DND-41 (cell line): ENCODE measurements around the gene RYR3.

Experiments used
- ATAC-seq: fragments of 200-7000 bp; cut with Tn5 transposase; 3 replicates; pipeline ENCODE4 v1.9.1; 2021; ENCODE audit warnings: low read depth; ENCODE audit not compliant: insufficient read depth
- DNase-seq: peaks from one replicate; pipeline ENCODE4 v3.0.0-alpha.2; 2020
- H2AFZ ChIP-seq: 2 replicates; pipeline ENCODE4 v1.6.0; 2012; ENCODE audit warnings: low read depth, low read length
- H3K27ac ChIP-seq: 2 replicates; pipeline ENCODE4 v1.5.1; 2012; ENCODE audit warnings: low read length, inconsistent platforms
- H3K27me3 ChIP-seq: fragments of 200-600 bp; sonication (generic); 2 replicates; pipeline ENCODE4 v1.6.0; 2012; ENCODE audit warnings: low read length, mild to moderate bottlenecking, inconsistent platforms; ENCODE audit not compliant: insufficient read depth, poor library complexity
- H3K36me3 ChIP-seq: 2 replicates; pipeline ENCODE4 v1.5.1; 2012; ENCODE audit warnings: low read length, inconsistent platforms; ENCODE audit not compliant: insufficient read depth
- H3K4me1 ChIP-seq: 2 replicates; pipeline ENCODE4 v1.5.1; 2012; ENCODE audit warnings: mild to moderate bottlenecking, low read length; ENCODE audit not compliant: insufficient read depth
- H3K4me2 ChIP-seq: 2 replicates; pipeline ENCODE4 v1.6.0; 2012; ENCODE audit warnings: mild to moderate bottlenecking, moderate library complexity, low read length, inconsistent platforms; ENCODE audit not compliant: insufficient read depth
- H3K4me3 ChIP-seq, 2 experiments: fragments of 200-600 bp in 1 of 2; shearing (Covaris generic) in 1 of 2; 2 replicates each; pipeline ENCODE4 v1.5.1; 2012 to 2016; ENCODE audit warnings: inconsistent platforms in 2 of 2, low read length in 2 of 2, mild to moderate bottlenecking in 2 of 2, low read depth in 1 of 2, moderate library complexity in 1 of 2
- H3K79me2 ChIP-seq: 2 replicates; pipeline ENCODE4 v1.6.0; 2012; ENCODE audit warnings: low read length, inconsistent platforms; ENCODE audit not compliant: insufficient read depth
- H3K9ac ChIP-seq: 2 replicates; pipeline ENCODE4 v1.6.0; 2012; ENCODE audit warnings: low read depth, mild to moderate bottlenecking, inconsistent platforms, low read length, moderate library complexity
- H3K9me3 ChIP-seq: 2 replicates; pipeline ENCODE4 v1.5.1; 2012; ENCODE audit warnings: low read length, moderate library complexity, mild to moderate bottlenecking, inconsistent platforms; ENCODE audit not compliant: insufficient read depth, severe bottlenecking
- H4K20me1 ChIP-seq: 2 replicates; pipeline ENCODE4 v1.6.0; 2012; ENCODE audit warnings: low read length; ENCODE audit not compliant: insufficient read depth
- CTCF ChIP-seq: IDR thresholded peaks from 2 replicates; pipeline ENCODE4 v1.5.1; 2012; ENCODE audit warnings: borderline replicate concordance, low read length, moderate library complexity, mild to moderate bottlenecking; ENCODE audit not compliant: poor library complexity, severe bottlenecking; ENCODE audit errors: extremely low read depth
- EZH2 ChIP-seq: IDR thresholded peaks from 3 replicates; pipeline ENCODE4 v1.6.1; 2012; ENCODE audit warnings: borderline replicate concordance, low read depth, mild to moderate bottlenecking, moderate library complexity, low read length, inconsistent platforms; ENCODE audit not compliant: severe bottlenecking

RYR3 gene

DNA sequence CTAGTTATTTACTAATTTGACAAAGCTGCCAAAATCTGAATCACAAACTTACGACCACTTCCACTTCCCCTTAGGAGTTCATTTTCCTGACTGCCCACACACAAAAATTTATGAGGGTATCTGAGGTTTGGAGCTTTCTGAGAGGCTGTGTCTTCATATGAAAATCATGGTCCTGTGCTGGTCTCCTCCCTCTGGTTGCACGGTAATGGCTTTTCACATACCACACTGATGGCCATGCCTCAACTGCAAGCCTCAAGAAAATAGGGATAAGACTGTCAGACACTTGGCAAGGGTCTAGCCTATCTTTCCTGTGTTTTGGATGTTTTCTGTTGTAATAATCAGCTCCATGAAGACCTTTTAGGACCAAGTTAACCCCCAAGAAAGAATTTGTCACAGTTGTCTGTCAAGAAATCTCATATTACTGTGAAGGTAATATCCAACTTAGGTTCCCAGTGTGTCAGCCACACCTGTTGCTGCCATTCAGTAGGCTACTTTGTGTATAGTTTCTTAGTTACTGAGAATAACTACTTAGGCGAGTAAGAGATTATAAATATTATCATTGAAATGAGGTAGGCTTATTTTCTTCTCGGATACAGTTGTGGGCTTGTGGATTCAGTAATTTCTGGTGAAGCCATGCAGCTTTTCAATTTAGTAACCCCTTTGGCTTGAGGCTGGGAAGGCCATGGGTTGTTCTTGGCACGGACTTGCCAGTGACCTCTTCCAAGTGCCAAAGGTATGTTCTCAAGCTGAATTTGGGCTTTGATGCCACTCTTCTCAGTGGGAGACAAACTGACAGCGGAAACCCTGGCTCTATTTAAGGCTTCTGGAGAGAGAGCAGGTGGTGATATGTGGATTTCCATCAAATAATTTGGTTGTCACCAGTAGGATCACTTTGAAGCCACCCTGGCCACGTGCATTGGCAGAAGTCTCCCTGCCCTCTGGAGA lies 101.1 kb downstream of the RYR3 start:
- no peak overlapping the region for H3K9ac ChIP-seq
- no peak overlapping the region for H3K4me2 ChIP-seq
- no peaks in the 10 kb centered on the region for H3K36me3 ChIP-seq
- no peaks in the 10 kb centered on the region for H3K9me3 ChIP-seq
- ATAC-seq (no peak), DNase-seq (no peak)
- no peaks in the 10 kb centered on the region for H4K20me1 ChIP-seq
- H3K27ac ChIP-seq, result no peak overlapping the region
- no peaks in the 10 kb centered on the region for H3K27me3 ChIP-seq
- TF ChIP-seq CTCF (no peak), EZH2 (no peak)
- H3K79me2 ChIP-seq, result no peaks in the 10 kb centered on the region
- H3K4me3 ChIP-seq, result no peak overlapping the region
- H2AFZ ChIP-seq, result no peak overlapping the region
- H3K4me1 ChIP-seq, result no peaks in the 10 kb centered on the region

GRCh38 chr15:33419701-33420100 lies 108.9 kb downstream of the RYR3 start:
- Histone ChIP-seq H3K79me2 (no peaks in the 10 kb centered on the region), H4K20me1 (no peaks in the 10 kb centered on the region), H3K4me3 (no peak overlapping the region), H3K36me3 (no peaks in the 10 kb centered on the region), H3K9ac (no peak overlapping the region), H3K4me2 (no peak overlapping the region), H3K4me1 (no peaks in the 10 kb centered on the region), H2AFZ (no peak overlapping the region), H3K27me3 (no peaks in the 10 kb centered on the region), H3K9me3 (no peaks in the 10 kb centered on the region), H3K27ac (no peak overlapping the region)
- no peak for ATAC-seq
- TF ChIP-seq EZH2 (no peak), CTCF (no peak)
- DNase-seq, result no peak

GRCh38 chr15:33424025-33424424 lies 113.3 kb downstream of the RYR3 start:
- H3K9me3 ChIP-seq, result no peaks in the 10 kb centered on the region
- H3K79me2 ChIP-seq, result no peaks in the 10 kb centered on the region
- H4K20me1 ChIP-seq, result no peaks in the 10 kb centered on the region
- no peaks in the 10 kb centered on the region for H3K36me3 ChIP-seq
- H3K4me1 ChIP-seq, result no peaks in the 10 kb centered on the region
- H2AFZ ChIP-seq, result no peak overlapping the region
- no peak for ATAC-seq
- H3K27ac ChIP-seq, result no peak overlapping the region
- no peak for DNase-seq
- TF ChIP-seq CTCF, result no peak
- H3K4me3 ChIP-seq, result no peak overlapping the region
- H3K27me3 ChIP-seq, result no peaks in the 10 kb centered on the region
- no peak overlapping the region for H3K4me2 ChIP-seq
- no peak overlapping the region for H3K9ac ChIP-seq

DNA sequence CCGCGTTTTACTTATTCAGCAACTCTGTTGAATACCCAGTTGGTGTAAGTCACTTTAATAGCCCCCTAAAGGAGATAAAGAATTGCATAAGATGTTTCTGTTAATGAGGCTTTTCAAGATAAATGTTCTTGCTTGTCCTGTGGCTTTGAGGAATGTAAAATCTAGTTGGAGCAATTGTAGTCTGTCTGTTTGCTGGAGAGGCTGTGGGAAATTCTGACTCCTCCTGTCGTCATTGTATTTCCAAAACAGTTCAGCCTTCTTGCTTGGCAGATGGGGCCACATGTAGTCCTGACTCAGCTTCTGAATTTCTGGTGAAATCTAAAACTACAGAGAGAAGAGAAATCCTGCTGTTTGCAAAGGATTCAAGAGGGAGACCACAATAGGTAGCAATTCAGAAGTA lies 114.4 kb downstream of the RYR3 start:
- Histone ChIP-seq H3K36me3 (no peaks in the 10 kb centered on the region), H3K4me1 (no peaks in the 10 kb centered on the region), H2AFZ (no peak overlapping the region), H3K4me3 (no peak overlapping the region), H3K9ac (no peak overlapping the region), H3K4me2 (no peak overlapping the region), H3K27me3 (no peaks in the 10 kb centered on the region), H3K79me2 (no peaks in the 10 kb centered on the region), H4K20me1 (no peaks in the 10 kb centered on the region), H3K9me3 (no peaks in the 10 kb centered on the region), H3K27ac (no peak overlapping the region)
- ATAC-seq, result no peak
- no peak for TF ChIP-seq CTCF
- no peak for TF ChIP-seq EZH2
- DNase-seq, result no peak
